Endodermal cell (in vitro differentiated cells): Measurements from ENCODE around the gene FAF2. TPM values are rescaled to one million over a fixed set of nuclear protein-coding genes. Genes with fewer than 3 reads are reported as not detected.

Experiments used
- DNase-seq: peaks from one replicate; pipeline ENCODE4 v3.0.0-alpha.2; 2017
- H3K27ac ChIP-seq: 2 replicates; pipeline ENCODE4 v1.5.1; 2013; ENCODE audit warnings: mild to moderate bottlenecking, low read depth, low read length, moderate library complexity
- H3K27me3 ChIP-seq: 2 replicates; pipeline ENCODE4 v1.6.1; 2013; ENCODE audit warnings: mild to moderate bottlenecking, low read length, moderate library complexity; ENCODE audit not compliant: insufficient read depth, control insufficient read depth, poor library complexity, severe bottlenecking
- H3K36me3 ChIP-seq: 2 replicates; pipeline ENCODE4 v1.7.0; 2013; ENCODE audit warnings: mild to moderate bottlenecking, low read length, moderate library complexity; ENCODE audit not compliant: control insufficient read depth, insufficient read depth
- H3K4me1 ChIP-seq: one replicate; pipeline ENCODE4 v1.7.0; 2013; ENCODE audit warnings: low read length; ENCODE audit not compliant: control insufficient read depth, insufficient read depth
- H3K4me3 ChIP-seq: 2 replicates; pipeline ENCODE4 v1.5.1; 2013; ENCODE audit warnings: mild to moderate bottlenecking, low read length, moderate library complexity
- H3K9ac ChIP-seq: 2 replicates; pipeline ENCODE4 v1.6.1; 2013; ENCODE audit warnings: mild to moderate bottlenecking, low read length, moderate library complexity; ENCODE audit not compliant: poor library complexity, severe bottlenecking; ENCODE audit errors: extremely low read depth
- H3K9me3 ChIP-seq: 2 replicates; pipeline ENCODE4 v1.6.1; 2013; ENCODE audit warnings: mild to moderate bottlenecking, low read length, moderate library complexity; ENCODE audit not compliant: control insufficient read depth
- H3K27ac Mint-ChIP-seq: 2 replicates; pipeline ENCODE4 v1.8.0; 2020; ENCODE audit warnings: mixed read lengths
- H3K27me3 Mint-ChIP-seq: 2 replicates; pipeline ENCODE4 v1.8.0; 2021; ENCODE audit warnings: mild to moderate bottlenecking, mixed read lengths; ENCODE audit not compliant: insufficient read depth
- H3K36me3 Mint-ChIP-seq: 2 replicates; pipeline ENCODE4 v1.8.0; 2020; ENCODE audit warnings: low read depth, mixed read lengths
- H3K4me1 Mint-ChIP-seq: 2 replicates; pipeline ENCODE4 v1.8.0; 2020; ENCODE audit warnings: mixed read lengths
- H3K4me3 Mint-ChIP-seq: 2 replicates; pipeline ENCODE4 v1.8.0; 2020; ENCODE audit warnings: mild to moderate bottlenecking, moderate library complexity, mixed read lengths
- H3K9me3 Mint-ChIP-seq: 2 replicates; pipeline ENCODE4 v1.8.0; 2020; ENCODE audit warnings: mild to moderate bottlenecking, mixed read lengths
- WGBS, 2 experiments: methylation state at CpG; one replicate each; pipeline versions ENCODE4 v1.1.5 to v1.1.7; 2013; ENCODE audit warnings: missing lambda C conversion rate in 2 of 2, mixed read lengths in 1 of 2; ENCODE audit not compliant: insufficient coverage in 1 of 2, insufficient read length in 1 of 2; 5-methylcytosine and 5-hydroxymethylcytosine counted together
- total RNA-seq, 2 donors: library from RNA; stranded (reverse); fragmentation: NEBNext Ultra II Directional in 1 of 2; extraction: Animal tissue kit (Norgen Biotek cat#: 25700) in 1 of 2; gene quantifications; 2 replicates in 1 of 2; 3 replicates in 1 of 2; pipeline ENCODE4 v1.2.1, GENCODE V29; 2021
- TF ChIP-seq, protein P1 (sequence below): fragments of 200-600 bp; sonication (generic); conservative IDR thresholded peaks from 2 replicates; pipeline ENCODE4 v1.5.0; 2021; ENCODE audit warnings: antibody characterized with exemption, mild to moderate bottlenecking

The FAF2 gene
- total RNA-seq, 2 donors from 2014 or later: 42.9 to 53.0 TPM

DNA sequence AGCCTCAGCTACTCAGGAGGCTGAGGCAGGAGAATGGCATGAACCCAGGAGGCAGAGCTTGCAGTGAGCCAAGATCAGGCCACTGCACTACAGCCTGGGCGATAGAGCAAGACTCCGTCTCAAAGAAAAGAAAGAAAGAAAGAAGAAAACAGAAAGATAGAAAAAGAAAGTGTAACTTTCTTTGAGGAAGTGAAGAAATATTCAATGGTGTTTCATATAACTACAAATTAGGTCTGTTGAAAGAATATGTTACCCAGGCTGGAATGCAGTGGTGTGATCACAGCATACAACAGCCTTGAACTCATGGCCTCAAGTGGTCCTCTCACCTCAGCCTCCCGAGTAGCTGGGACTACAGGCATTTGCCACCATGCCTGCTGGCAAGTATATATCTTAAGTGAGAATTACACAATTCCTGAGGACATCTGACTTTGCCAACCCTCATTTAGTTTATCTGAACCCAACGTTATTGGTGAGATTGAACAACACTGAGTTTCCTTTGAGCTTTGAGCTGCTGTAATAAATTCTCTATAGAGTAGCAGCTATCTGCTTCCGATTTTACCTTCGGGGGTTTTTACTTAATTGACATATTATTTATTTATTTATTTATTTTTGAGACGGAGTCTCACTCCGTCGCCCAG is 2.0 kb upstream of the FAF2 start:
- TF ChIP-seq, protein P1, sequence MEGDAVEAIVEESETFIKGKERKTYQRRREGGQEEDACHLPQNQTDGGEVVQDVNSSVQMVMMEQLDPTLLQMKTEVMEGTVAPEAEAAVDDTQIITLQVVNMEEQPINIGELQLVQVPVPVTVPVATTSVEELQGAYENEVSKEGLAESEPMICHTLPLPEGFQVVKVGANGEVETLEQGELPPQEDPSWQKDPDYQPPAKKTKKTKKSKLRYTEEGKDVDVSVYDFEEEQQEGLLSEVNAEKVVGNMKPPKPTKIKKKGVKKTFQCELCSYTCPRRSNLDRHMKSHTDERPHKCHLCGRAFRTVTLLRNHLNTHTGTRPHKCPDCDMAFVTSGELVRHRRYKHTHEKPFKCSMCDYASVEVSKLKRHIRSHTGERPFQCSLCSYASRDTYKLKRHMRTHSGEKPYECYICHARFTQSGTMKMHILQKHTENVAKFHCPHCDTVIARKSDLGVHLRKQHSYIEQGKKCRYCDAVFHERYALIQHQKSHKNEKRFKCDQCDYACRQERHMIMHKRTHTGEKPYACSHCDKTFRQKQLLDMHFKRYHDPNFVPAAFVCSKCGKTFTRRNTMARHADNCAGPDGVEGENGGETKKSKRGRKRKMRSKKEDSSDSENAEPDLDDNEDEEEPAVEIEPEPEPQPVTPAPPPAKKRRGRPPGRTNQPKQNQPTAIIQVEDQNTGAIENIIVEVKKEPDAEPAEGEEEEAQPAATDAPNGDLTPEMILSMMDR: no peak
- H3K27ac Mint-ChIP-seq: no peak overlapping the region
- peaks cover 10% of the 10 kb centered on the region for H3K36me3 ChIP-seq
- peaks cover 8% of the 10 kb centered on the region for H3K36me3 Mint-ChIP-seq
- no peaks in the 10 kb centered on the region for H3K9me3 ChIP-seq
- H3K27me3 ChIP-seq: no peaks in the 10 kb centered on the region
- no peaks in the 10 kb centered on the region for H3K27me3 Mint-ChIP-seq
- H3K9ac ChIP-seq: no peak overlapping the region
- WGBS, 2 experiments: 92 to 95% methylated on average over 5 to 8 of the region's 9 CpGs
- H3K4me1 ChIP-seq: peaks cover 14% of the 10 kb centered on the region
- peaks cover 16% of the 10 kb centered on the region for H3K4me1 Mint-ChIP-seq
- peak overlapping the region; percentile 95 for H3K4me3 Mint-ChIP-seq
- no peak for DNase-seq
- no peak overlapping the region for H3K4me3 ChIP-seq
- H3K9me3 Mint-ChIP-seq: peaks cover 2% of the 10 kb centered on the region
- no peak overlapping the region for H3K27ac ChIP-seq

DNA sequence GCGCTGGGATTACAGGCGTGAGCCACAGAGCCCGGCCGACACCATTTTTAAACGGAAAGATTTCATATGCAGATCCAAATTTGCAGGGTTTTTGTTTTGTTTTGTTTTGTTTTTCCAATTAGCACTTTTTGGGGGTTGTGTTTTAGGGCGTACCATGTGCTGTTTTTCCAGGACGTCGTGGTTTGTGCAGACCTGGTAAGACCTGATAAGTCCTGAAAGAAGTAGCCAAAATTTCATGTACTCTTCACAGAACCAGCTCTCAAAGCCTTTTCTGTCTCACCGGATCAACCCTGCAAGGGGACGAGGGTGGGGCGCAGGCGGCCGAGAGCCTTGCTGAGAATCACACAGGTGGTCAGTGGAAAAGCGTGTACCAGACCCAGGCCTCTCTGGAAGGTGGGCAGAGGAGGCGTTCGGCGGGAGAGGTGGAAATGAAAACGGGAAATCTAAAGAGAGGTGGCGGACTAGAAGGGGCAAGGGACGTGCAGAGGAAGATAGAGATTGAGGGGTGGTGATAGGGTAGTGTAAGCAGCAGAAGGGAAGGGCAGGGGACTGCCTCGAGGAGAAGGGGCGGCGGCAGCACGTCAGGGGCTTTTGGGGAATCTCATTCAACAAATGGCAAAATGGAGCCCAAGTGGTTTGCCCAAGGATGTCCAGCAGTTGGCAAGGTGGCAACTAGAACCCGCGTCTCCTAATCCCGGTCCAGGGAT is 1.1 kb upstream of the FAF2 start:
- peak overlapping the region; percentile 95 for H3K4me3 Mint-ChIP-seq
- 20 to 28% methylated on average over 23 to 27 of the region's 27 CpGs for WGBS, 2 experiments
- peaks cover 6% of the 10 kb centered on the region for H3K4me1 ChIP-seq
- peak overlapping the region; percentile 42 for H3K27ac ChIP-seq
- H3K9me3 Mint-ChIP-seq: peaks cover 2% of the 10 kb centered on the region
- H3K9ac ChIP-seq: peak overlapping the region; percentile 93
- no peaks in the 10 kb centered on the region for H3K27me3 Mint-ChIP-seq
- H3K36me3 Mint-ChIP-seq: peaks cover 8% of the 10 kb centered on the region
- H3K4me1 Mint-ChIP-seq: peaks cover 8% of the 10 kb centered on the region
- DNase-seq: peak; percentile 69
- TF ChIP-seq, protein P1: peak; percentile 8
- H3K27me3 ChIP-seq: no peaks in the 10 kb centered on the region
- H3K36me3 ChIP-seq: peaks cover 13% of the 10 kb centered on the region
- peak overlapping the region; percentile 98 for H3K27ac Mint-ChIP-seq
- H3K4me3 ChIP-seq: peak overlapping the region; percentile 91
- no peaks in the 10 kb centered on the region for H3K9me3 ChIP-seq

DNA sequence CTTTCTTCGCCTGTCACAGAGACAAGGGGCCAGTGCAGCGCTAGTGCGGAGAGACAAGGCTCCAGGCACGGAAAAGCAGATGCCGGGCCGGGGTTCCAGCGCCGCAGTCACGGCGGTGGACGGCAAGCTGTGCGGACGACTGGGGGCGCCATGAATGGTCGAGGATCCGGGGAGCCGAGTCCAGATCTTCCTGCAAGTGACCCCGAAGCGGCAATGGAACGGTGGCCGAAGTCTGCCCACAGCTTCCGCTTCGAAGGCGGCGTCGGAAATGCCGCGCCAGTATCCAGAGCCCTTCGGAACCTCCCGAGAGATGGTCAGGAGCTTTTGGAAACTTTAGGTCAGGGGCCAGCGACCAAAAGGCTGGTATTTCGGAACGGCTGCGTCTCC is 601 bp upstream of the FAF2 start:
- TF ChIP-seq, protein P1: no peak
- Histone ChIP-seq H3K9ac (peak overlapping the region; percentile 93), H3K9me3 (no peaks in the 10 kb centered on the region), H3K27ac (peak overlapping the region; percentile 42), H3K27me3 (no peaks in the 10 kb centered on the region), H3K4me1 (peaks cover under 1% of the 10 kb centered on the region), H3K36me3 (peaks cover 19% of the 10 kb centered on the region), H3K4me3 (peak overlapping the region; percentile 91)
- peak overlapping the region; percentile 98 for H3K27ac Mint-ChIP-seq
- peaks cover 2% of the 10 kb centered on the region for H3K9me3 Mint-ChIP-seq
- DNase-seq: no peak
- peaks cover 3% of the 10 kb centered on the region for H3K4me1 Mint-ChIP-seq
- H3K4me3 Mint-ChIP-seq: peak overlapping the region; percentile 95
- 0% methylated on average over 21 to 34 of the region's 34 CpGs for WGBS, 2 experiments
- H3K27me3 Mint-ChIP-seq: no peaks in the 10 kb centered on the region
- H3K36me3 Mint-ChIP-seq: peaks cover 10% of the 10 kb centered on the region
